Mesenchymal stem cell (in vitro differentiated cells and primary cell): Measurements from ENCODE around the gene GCNT2.
"Not testable (repeated sequence)": the region's sequence is repeated elsewhere in the genome, so short reads cannot be mapped to it uniquely, and the experiment has no call there.

Experiments
- DNase-seq: peaks from one replicate; pipeline ENCODE4 v3.0.0-alpha.2; 2013
- H2AFZ ChIP-seq: one replicate; pipeline ENCODE4 v1.6.1; 2013; ENCODE audit warnings: low read depth, mild to moderate bottlenecking, control low read depth, inconsistent platforms, low read length, moderate library complexity
- H2AK5ac ChIP-seq: 2 replicates; pipeline ENCODE4 v1.6.1; 2013; ENCODE audit warnings: low read length, moderate library complexity, mild to moderate bottlenecking, inconsistent platforms; ENCODE audit not compliant: severe bottlenecking
- H2BK120ac ChIP-seq: one replicate; pipeline ENCODE4 v1.6.1; 2013; ENCODE audit warnings: low read depth, mild to moderate bottlenecking, inconsistent platforms, low read length, moderate library complexity
- H2BK12ac ChIP-seq, 2 experiments: one replicate each; pipeline ENCODE4 v1.6.1; 2013; ENCODE audit warnings: inconsistent platforms in 2 of 2, low read length in 2 of 2, mild to moderate bottlenecking in 2 of 2, moderate library complexity in 2 of 2, control low read depth in 1 of 2
- H2BK15ac ChIP-seq: one replicate; pipeline ENCODE4 v1.6.1; 2013; ENCODE audit warnings: mild to moderate bottlenecking, low read depth, inconsistent platforms; ENCODE audit not compliant: poor library complexity, severe bottlenecking
- H2BK5ac ChIP-seq: 2 replicates; pipeline ENCODE4 v1.6.1; 2013; ENCODE audit warnings: low read depth, mild to moderate bottlenecking, low read length, control low read depth, inconsistent platforms; ENCODE audit not compliant: poor library complexity, severe bottlenecking
- H3K14ac ChIP-seq, 2 experiments: one replicate each; pipeline ENCODE4 v1.6.1; 2013; ENCODE audit warnings: inconsistent platforms in 2 of 2, low read length in 2 of 2, control low read depth in 1 of 2, mild to moderate bottlenecking in 1 of 2, moderate library complexity in 1 of 2
- H3K18ac ChIP-seq, 2 experiments: one replicate each; pipeline ENCODE4 v1.6.1; 2013; ENCODE audit warnings: inconsistent platforms in 2 of 2, low read length in 2 of 2, control low read depth in 1 of 2, low read depth in 1 of 2, mild to moderate bottlenecking in 1 of 2
- H3K23ac ChIP-seq, 2 experiments: one replicate each; pipeline ENCODE4 v1.6.1; 2013; ENCODE audit warnings: inconsistent platforms in 2 of 2, low read length in 2 of 2, mild to moderate bottlenecking in 2 of 2, moderate library complexity in 2 of 2, control low read depth in 1 of 2
- H3K27ac ChIP-seq: 2 replicates; pipeline ENCODE4 v1.5.1; 2013; ENCODE audit warnings: mild to moderate bottlenecking, moderate library complexity, low read length, control low read depth, inconsistent platforms; ENCODE audit not compliant: poor library complexity, severe bottlenecking
- H3K27me3 ChIP-seq, 2 experiments: 2 replicates each; pipeline versions ENCODE4 v1.6.1 to v1.7.0; 2013; ENCODE audit warnings: low read length in 2 of 2, mild to moderate bottlenecking in 2 of 2, moderate library complexity in 2 of 2, control low read depth in 1 of 2, inconsistent platforms in 1 of 2; ENCODE audit not compliant: control insufficient read depth in 1 of 2, insufficient read depth in 1 of 2
- H3K36me3 ChIP-seq, 2 experiments: 2 replicates each; pipeline versions ENCODE4 v1.6.1 to v1.7.0; 2013; ENCODE audit warnings: low read length in 2 of 2, control low read depth in 1 of 2, inconsistent platforms in 1 of 2, low read depth in 1 of 2, mild to moderate bottlenecking in 1 of 2; ENCODE audit not compliant: insufficient read depth in 2 of 2, control insufficient read depth in 1 of 2
- H3K4ac ChIP-seq, 2 experiments: one replicate each; pipeline ENCODE4 v1.6.1; 2013; ENCODE audit warnings: inconsistent platforms in 2 of 2, low read length in 2 of 2, mild to moderate bottlenecking in 2 of 2, moderate library complexity in 2 of 2, control low read depth in 1 of 2, low read depth in 1 of 2
- H3K4me1 ChIP-seq: 2 replicates; pipeline ENCODE4 v1.6.1; 2013; ENCODE audit warnings: low read depth, low read length, control low read depth; ENCODE audit not compliant: control insufficient read depth, insufficient read depth
- H3K4me2 ChIP-seq: 2 replicates; pipeline ENCODE4 v1.6.1; 2013; ENCODE audit warnings: low read length, mild to moderate bottlenecking, inconsistent platforms; ENCODE audit not compliant: poor library complexity, severe bottlenecking
- H3K4me3 ChIP-seq, 2 experiments: 2 replicates each; pipeline versions ENCODE4 v1.5.1 to v1.7.0; 2013; ENCODE audit warnings: low read length in 2 of 2, mild to moderate bottlenecking in 2 of 2, control low read depth in 1 of 2, low read depth in 1 of 2; ENCODE audit not compliant: insufficient read depth in 1 of 2
- H3K79me1 ChIP-seq: replicated peaks from 2 replicates; pipeline ENCODE4 v1.6.1; 2013; ENCODE audit warnings: mild to moderate bottlenecking, control low read depth, low read length, inconsistent platforms; ENCODE audit not compliant: poor library complexity, severe bottlenecking
- H3K9ac ChIP-seq: 2 replicates; pipeline ENCODE4 v1.7.0; 2013; ENCODE audit warnings: mild to moderate bottlenecking, low read length, moderate library complexity
- H3K9me3 ChIP-seq: 2 replicates; pipeline ENCODE4 v1.7.0; 2013; ENCODE audit warnings: mild to moderate bottlenecking, low read length; ENCODE audit not compliant: control insufficient read depth
- H4K8ac ChIP-seq: one replicate; pipeline ENCODE4 v1.6.1; 2013; ENCODE audit warnings: inconsistent platforms, mild to moderate bottlenecking, low read length, moderate library complexity
- H4K91ac ChIP-seq: one replicate; pipeline ENCODE4 v1.6.1; 2013; ENCODE audit warnings: mild to moderate bottlenecking, low read length, inconsistent platforms
- WGBS: methylation state at CpG from one replicate; pipeline ENCODE4 v1.1.7; 2013; ENCODE audit warnings: mixed read lengths; 5-methylcytosine and 5-hydroxymethylcytosine counted together

Gene GCNT2

GRCh38 chr6:10597499-10598001, 76.4 kb downstream of the GCNT2 start:
- Histone ChIP-seq H3K27ac (no peak overlapping the region), H3K9me3 (no peaks in the 10 kb centered on the region), H3K4ac (no peak overlapping the region), H2BK15ac (no peak overlapping the region), H2AK5ac (no peak overlapping the region), H2BK5ac (no peak overlapping the region), H3K27me3 (no peaks in the 10 kb centered on the region), H4K8ac (no peak overlapping the region), H2BK12ac (no peak overlapping the region), H3K4me3 (no peak overlapping the region), H3K79me1 (no peaks in the 10 kb centered on the region), H3K4me2 (no peak overlapping the region), H3K9ac (no peak overlapping the region), H3K4me1 (no peaks in the 10 kb centered on the region), H3K23ac (no peak overlapping the region), H3K18ac (no peak overlapping the region), H3K14ac (no peak overlapping the region), H4K91ac (no peak overlapping the region), H3K36me3 (no peaks in the 10 kb centered on the region), H2AFZ (no peak overlapping the region), H2BK120ac (no peak overlapping the region)
- 100% methylated on average over 3 of the region's 5 CpGs for WGBS
- no peak for DNase-seq

DNA sequence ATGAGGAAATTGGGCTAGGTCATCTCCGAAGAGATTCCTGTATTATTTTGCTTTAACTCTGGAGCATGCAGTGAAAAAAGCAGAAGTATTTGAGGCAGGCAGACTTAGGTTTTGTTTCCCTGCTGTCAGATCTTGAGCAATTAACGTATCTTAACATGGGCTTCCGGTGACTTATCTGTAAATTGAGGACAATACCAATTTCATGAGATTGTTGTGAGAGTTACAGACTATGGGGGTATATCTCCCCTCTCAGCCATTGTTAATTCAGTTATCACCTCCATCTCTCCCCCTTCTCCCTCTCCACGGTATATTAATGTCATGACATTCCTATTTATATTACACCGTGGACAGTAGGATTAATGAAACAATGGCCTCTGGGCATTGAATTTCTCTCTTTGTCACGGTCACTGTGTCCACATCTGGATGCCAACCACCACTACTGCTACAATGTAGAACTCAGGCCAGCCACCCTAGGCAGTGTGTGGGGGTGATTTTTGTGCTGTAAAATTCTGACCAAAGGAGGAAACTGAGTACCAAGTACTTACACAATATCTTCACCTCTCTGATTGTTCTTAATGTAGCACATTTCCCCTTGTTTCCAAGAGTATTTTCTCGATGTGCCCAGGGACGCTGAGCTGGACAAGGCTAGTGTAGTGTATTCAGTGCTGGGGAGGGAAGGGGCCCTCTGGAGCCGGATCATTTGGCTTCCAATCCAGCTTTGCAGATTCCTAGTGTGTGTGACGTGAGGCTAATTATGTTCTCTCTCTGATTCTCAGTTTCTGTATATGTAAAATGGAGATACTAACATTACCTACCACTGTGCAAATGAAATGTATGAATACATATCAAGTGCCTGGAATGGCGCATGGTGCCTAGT, 77.2 kb downstream of the GCNT2 start:
- no peaks in the 10 kb centered on the region for H3K4me1 ChIP-seq
- WGBS = 84% methylated on average over 6 of the region's 11 CpGs
- no peaks in the 10 kb centered on the region for H3K27me3 ChIP-seq

DNA sequence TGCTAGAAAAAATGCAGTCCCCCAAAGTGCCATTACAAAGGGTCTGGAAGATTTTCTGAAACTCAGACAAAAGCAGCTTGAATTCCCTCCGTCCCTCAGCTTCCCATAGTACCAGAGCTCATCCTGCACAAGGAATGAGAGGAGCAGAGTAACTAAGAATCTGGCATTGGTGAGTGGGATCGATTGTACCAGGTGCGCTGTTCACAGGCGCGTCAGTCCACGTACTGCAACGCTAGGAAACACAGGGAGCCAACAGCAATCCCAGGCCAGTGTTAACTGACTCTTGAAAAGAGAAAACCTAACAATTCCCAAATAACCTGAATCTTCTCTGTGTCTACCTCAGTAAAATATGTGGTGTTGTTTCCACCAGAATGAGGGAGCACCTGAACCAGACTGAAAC, 77.9 kb downstream of the GCNT2 start:
- H3K27me3 ChIP-seq = no peaks in the 10 kb centered on the region
- no peak overlapping the region for H3K14ac ChIP-seq
- no peak overlapping the region for H2AK5ac ChIP-seq
- no peak overlapping the region for H3K18ac ChIP-seq
- no peaks in the 10 kb centered on the region for H3K9me3 ChIP-seq
- no peaks in the 10 kb centered on the region for H3K36me3 ChIP-seq
- no peak overlapping the region for H3K27ac ChIP-seq
- no peak for DNase-seq
- no peak overlapping the region for H3K9ac ChIP-seq
- H3K4me2 ChIP-seq = no peak overlapping the region
- H3K4me3 ChIP-seq = no peak overlapping the region
- no peaks in the 10 kb centered on the region for H3K4me1 ChIP-seq
- no peak overlapping the region for H2BK15ac ChIP-seq
- no peak overlapping the region for H2BK12ac ChIP-seq
- no peak overlapping the region for H3K23ac ChIP-seq
- H3K79me1 ChIP-seq = no peaks in the 10 kb centered on the region
- no peak overlapping the region for H2BK120ac ChIP-seq
- no peak overlapping the region for H2BK5ac ChIP-seq
- H4K91ac ChIP-seq = no peak overlapping the region
- no peak overlapping the region for H4K8ac ChIP-seq
- no peak overlapping the region for H3K4ac ChIP-seq
- WGBS = 95% methylated on average over 5 of the region's 7 CpGs
- H2AFZ ChIP-seq = no peak overlapping the region

More for the DNA sequence above, 77.2 kb downstream of the GCNT2 start:
- H2BK12ac ChIP-seq = no peak overlapping the region
- no peaks in the 10 kb centered on the region for H3K79me1 ChIP-seq
- no peak overlapping the region for H2BK15ac ChIP-seq
- no peak overlapping the region for H3K4ac ChIP-seq
- H3K18ac ChIP-seq = no peak overlapping the region
- H2AFZ ChIP-seq = no peak overlapping the region
- no peak overlapping the region for H2BK5ac ChIP-seq
- no peaks in the 10 kb centered on the region for H3K9me3 ChIP-seq
- no peak overlapping the region for H3K27ac ChIP-seq
- no peak overlapping the region for H3K4me2 ChIP-seq
- H2AK5ac ChIP-seq = no peak overlapping the region
- no peak overlapping the region for H3K9ac ChIP-seq
- no peak overlapping the region for H4K8ac ChIP-seq
- no peaks in the 10 kb centered on the region for H3K36me3 ChIP-seq
- H2BK120ac ChIP-seq = no peak overlapping the region
- H3K23ac ChIP-seq = no peak overlapping the region
- H3K4me3 ChIP-seq = no peak overlapping the region
- no peak for DNase-seq
- H4K91ac ChIP-seq = no peak overlapping the region
- no peak overlapping the region for H3K14ac ChIP-seq

GRCh38 chr6:10600681-10601080, 79.5 kb downstream of the GCNT2 start:
- not testable (repeated sequence) for H3K9ac ChIP-seq, H3K36me3 ChIP-seq, H3K14ac ChIP-seq, H2BK120ac ChIP-seq, H3K4me2 ChIP-seq, H2AK5ac ChIP-seq, H3K9me3 ChIP-seq, H3K4ac ChIP-seq, H3K27me3 ChIP-seq, H3K27ac ChIP-seq, H3K79me1 ChIP-seq, H3K18ac ChIP-seq, DNase-seq, H2BK15ac ChIP-seq, H3K4me3 ChIP-seq, H3K4me1 ChIP-seq, H4K8ac ChIP-seq, H2AFZ ChIP-seq, H3K23ac ChIP-seq, H2BK5ac ChIP-seq, H2BK12ac ChIP-seq, H4K91ac ChIP-seq
- 95% methylated on average over 4 of the region's 5 CpGs for WGBS
